Testis (tissue), 5 donors: ENCODE results near the gene STARD13. TPM values are rescaled to one million over a fixed set of nuclear protein-coding genes. Genes with fewer than 3 reads are reported as not detected.

Source experiments
- DNase-seq: peaks from one replicate; pipeline ENCODE4 v3.0.0-alpha.2; 2019
- H3K27ac ChIP-seq, 2 donors: fragments of 200-600 bp; sonication (generic); one replicate each; pipeline ENCODE4 v1.5.1; 2019
- H3K27me3 ChIP-seq: fragments of 200-600 bp; sonication (generic); one replicate; pipeline ENCODE4 v1.5.1; 2019
- H3K36me3 ChIP-seq: fragments of 200-600 bp; sonication (generic); one replicate; pipeline ENCODE4 v1.5.1; 2017; ENCODE audit warnings: low read depth; ENCODE audit errors: missing control alignments
- H3K4me1 ChIP-seq: fragments of 200-600 bp; sonication (generic); one replicate; pipeline ENCODE4 v1.5.1; 2019
- H3K4me3 ChIP-seq, 2 donors: fragments of 200-600 bp; sonication (generic); one replicate each; pipeline ENCODE4 v1.5.1; 2017 to 2019
- H3K9me3 ChIP-seq: fragments of 200-600 bp; sonication (generic); one replicate; pipeline ENCODE4 v1.5.1; 2017
- POLR2A ChIP-seq: fragments of 450-650 bp; IDR thresholded peaks from one replicate; pipeline ENCODE4 v1.6.1; 2017; ENCODE audit warnings: antibody characterized with exemption, mild to moderate bottlenecking, moderate library complexity
- WGBS, 2 donors: methylation state at CpG; one replicate each; pipeline ENCODE4 v1.1.5; 2018; 5-methylcytosine and 5-hydroxymethylcytosine counted together
- intact Hi-C: fragments of 100-400 bp; cut with DNase I; formaldehyde crosslinking; loops from one replicate; pipeline ENCODE4 v1.15.1; 2023; ENCODE audit warnings: low total_unique reads
- long read RNA-seq, 2 donors: transcript quantifications; one replicate each; lab custom pipeline, GENCODE V29; 2026
- polyA plus RNA-seq: library from polyadenylated mRNA; stranded (reverse); fragments of 350-450 nt; fragmentation: Illumina TruSeq; extraction: RNeasy Lipid Tissue Mini Kit (QIAGEN cat#74804); gene quantifications from one replicate; pipeline ENCODE4 v1.2.3, GENCODE V29; 2014; ENCODE audit warnings: low read depth, low replicate concordance; ENCODE audit not compliant: insufficient read depth
- total RNA-seq, 2 donors: library from RNA; depleted of rRNA; stranded (reverse); fragments of >200 nt; gene quantifications; one replicate each; pipeline ENCODE4 v1.2.3, GENCODE V29; 2016
- TF ChIP-seq, protein P1 (sequence below), 3 experiments: fragments of 450-650 bp in 2 of 3; fragments of 200-600 bp in 1 of 3; sonication (generic) in 1 of 3; IDR thresholded peaks; one replicate each; pipeline ENCODE4 v1.5.1; 2016 to 2019; ENCODE audit warnings: antibody characterized with exemption in 3 of 3, mild to moderate bottlenecking in 2 of 3, moderate library complexity in 1 of 3

STARD13 gene, protein sequence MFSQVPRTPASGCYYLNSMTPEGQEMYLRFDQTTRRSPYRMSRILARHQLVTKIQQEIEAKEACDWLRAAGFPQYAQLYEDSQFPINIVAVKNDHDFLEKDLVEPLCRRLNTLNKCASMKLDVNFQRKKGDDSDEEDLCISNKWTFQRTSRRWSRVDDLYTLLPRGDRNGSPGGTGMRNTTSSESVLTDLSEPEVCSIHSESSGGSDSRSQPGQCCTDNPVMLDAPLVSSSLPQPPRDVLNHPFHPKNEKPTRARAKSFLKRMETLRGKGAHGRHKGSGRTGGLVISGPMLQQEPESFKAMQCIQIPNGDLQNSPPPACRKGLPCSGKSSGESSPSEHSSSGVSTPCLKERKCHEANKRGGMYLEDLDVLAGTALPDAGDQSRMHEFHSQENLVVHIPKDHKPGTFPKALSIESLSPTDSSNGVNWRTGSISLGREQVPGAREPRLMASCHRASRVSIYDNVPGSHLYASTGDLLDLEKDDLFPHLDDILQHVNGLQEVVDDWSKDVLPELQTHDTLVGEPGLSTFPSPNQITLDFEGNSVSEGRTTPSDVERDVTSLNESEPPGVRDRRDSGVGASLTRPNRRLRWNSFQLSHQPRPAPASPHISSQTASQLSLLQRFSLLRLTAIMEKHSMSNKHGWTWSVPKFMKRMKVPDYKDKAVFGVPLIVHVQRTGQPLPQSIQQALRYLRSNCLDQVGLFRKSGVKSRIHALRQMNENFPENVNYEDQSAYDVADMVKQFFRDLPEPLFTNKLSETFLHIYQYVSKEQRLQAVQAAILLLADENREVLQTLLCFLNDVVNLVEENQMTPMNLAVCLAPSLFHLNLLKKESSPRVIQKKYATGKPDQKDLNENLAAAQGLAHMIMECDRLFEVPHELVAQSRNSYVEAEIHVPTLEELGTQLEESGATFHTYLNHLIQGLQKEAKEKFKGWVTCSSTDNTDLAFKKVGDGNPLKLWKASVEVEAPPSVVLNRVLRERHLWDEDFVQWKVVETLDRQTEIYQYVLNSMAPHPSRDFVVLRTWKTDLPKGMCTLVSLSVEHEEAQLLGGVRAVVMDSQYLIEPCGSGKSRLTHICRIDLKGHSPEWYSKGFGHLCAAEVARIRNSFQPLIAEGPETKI
- total RNA-seq, result 10 to 100 TPM; 24.4 to 33.7 TPM
- polyA plus RNA-seq, result 7.2 TPM
- long read RNA-seq, donor 1, full-length matches to known transcripts, result 1 of 1 reads
- long read RNA-seq, donor 1, partial matches to known transcripts, result 0 of 1 reads
- long read RNA-seq, donor 1, other reads (novel, unspliced or antisense), result 0 of 1 reads
- long read RNA-seq, donor 2, result 0 reads

DNA sequence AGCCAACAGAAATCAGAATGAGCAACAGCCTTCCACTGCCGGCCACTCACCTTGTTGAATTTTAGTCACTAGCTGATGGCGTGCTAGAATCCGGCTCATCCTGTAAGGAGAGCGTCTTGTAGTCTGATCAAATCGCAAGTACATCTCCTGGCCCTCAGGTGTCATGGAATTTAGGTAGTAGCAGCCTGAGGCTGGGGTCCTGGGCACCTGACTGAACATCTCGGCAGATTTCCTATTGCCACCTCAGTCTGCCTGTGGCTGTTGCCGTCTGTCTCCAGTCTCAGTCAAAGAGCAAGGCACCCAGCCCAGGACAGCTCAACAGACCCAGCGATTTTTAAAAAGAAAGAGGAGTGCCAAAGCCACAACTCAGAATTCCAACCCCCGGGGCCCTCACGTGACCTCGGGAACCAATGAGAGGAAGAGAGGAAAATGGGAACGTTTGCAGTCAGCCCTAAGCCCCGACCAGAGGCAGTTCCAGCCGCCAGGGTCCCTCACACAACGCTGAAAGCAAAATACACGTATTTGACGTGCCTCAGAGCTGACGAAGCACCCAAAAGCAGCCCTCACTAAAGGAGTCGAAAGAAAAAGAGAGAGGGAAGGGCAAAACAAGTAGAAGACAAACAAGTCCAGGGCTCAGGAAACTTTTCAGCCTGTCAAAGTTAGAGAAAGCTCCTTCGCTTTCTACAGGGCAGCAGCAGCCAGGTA, at the start of gene STARD13:
TSS of gene STARD13 (minus strand) at position 336 of the 705 bp plus-strand sequence. CDS start at position 219, 117 bp downstream.
- peak; percentile 95 for DNase-seq
- no peaks in the 10 kb centered on the region for H3K27me3 ChIP-seq
- TF ChIP-seq POLR2A, result peak; percentile 75
- TF ChIP-seq, protein P1, sequence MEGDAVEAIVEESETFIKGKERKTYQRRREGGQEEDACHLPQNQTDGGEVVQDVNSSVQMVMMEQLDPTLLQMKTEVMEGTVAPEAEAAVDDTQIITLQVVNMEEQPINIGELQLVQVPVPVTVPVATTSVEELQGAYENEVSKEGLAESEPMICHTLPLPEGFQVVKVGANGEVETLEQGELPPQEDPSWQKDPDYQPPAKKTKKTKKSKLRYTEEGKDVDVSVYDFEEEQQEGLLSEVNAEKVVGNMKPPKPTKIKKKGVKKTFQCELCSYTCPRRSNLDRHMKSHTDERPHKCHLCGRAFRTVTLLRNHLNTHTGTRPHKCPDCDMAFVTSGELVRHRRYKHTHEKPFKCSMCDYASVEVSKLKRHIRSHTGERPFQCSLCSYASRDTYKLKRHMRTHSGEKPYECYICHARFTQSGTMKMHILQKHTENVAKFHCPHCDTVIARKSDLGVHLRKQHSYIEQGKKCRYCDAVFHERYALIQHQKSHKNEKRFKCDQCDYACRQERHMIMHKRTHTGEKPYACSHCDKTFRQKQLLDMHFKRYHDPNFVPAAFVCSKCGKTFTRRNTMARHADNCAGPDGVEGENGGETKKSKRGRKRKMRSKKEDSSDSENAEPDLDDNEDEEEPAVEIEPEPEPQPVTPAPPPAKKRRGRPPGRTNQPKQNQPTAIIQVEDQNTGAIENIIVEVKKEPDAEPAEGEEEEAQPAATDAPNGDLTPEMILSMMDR (IDR thresholded peaks at IDR 0.05), result peak in 2 of 3 experiments; percentile 43 to 48
- H3K4me1 ChIP-seq, result peaks cover 13% of the 10 kb centered on the region
- no peaks in the 10 kb centered on the region for H3K9me3 ChIP-seq
- peak within 1 kb of the TSS; percentile 89 to 93 for H3K27ac ChIP-seq
- H3K4me3 ChIP-seq, result peak within 1 kb of the TSS; percentile 67 to 71
- no peaks in the 10 kb centered on the region for H3K36me3 ChIP-seq
- 1% methylated on average over 16 to 20 of the region's 20 CpGs for WGBS, 2 donors
- intact Hi-C loops, result no loop called here

DNA sequence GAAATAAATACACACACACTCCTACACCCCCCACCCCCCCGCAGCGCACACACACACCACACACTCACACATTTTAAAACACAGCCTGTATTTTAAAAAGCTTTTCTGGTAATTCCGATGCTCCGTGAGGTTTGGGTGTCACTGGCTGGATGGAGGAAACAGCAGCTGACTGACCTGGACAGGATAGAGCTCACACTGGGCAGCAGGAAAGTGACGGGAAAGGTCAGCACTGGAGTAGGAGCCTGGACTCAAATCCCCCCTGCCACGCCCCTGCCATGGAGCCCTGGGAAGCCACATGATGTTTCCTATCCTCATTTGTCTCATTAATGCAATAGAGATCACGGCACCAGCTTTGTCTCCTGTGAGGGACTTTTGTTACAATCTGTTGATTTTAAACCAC, 49.3 kb upstream of the STARD13 start:
- DNase-seq, result no peak
- Histone ChIP-seq H3K27me3 (no peaks in the 10 kb centered on the region), H3K9me3 (no peaks in the 10 kb centered on the region), H3K27ac (no peak overlapping the region), H3K4me1 (no peaks in the 10 kb centered on the region), H3K4me3 (no peak overlapping the region), H3K36me3 (no peaks in the 10 kb centered on the region)
- no peak for TF ChIP-seq POLR2A
- TF ChIP-seq, protein P1 (IDR thresholded peaks at IDR 0.05), result no peak
- 92 to 95% methylated on average over 7 of the region's 7 CpGs for WGBS, 2 donors
- intact Hi-C loops, result no loop called here

DNA sequence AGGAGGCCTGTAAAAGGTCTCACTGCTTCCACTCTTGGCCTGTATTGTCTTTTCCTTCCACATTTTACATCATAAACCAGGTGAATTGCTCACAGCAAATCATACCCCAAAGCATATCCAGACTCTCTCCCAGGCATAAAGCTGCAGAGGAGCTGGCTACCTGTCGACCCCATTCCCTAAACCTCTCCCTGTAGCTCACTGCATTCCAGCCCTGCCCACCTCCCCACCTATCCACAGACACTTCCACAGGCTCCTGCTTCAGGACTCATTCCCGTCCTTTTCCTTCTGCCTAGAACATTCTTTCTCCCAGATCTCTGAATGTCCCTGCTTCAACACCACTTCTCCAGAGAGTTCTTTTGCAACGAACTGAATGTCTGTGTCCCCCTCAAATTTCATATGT, 46.4 kb upstream of the STARD13 start:
- DNase-seq, result no peak
- Histone ChIP-seq H3K27ac (no peak overlapping the region), H3K9me3 (no peaks in the 10 kb centered on the region), H3K36me3 (no peaks in the 10 kb centered on the region), H3K4me1 (no peaks in the 10 kb centered on the region), H3K4me3 (no peak overlapping the region), H3K27me3 (no peaks in the 10 kb centered on the region)
- intact Hi-C loops, result no loop called here
- WGBS, 2 donors, result 84 to 91% methylated on average over 3 of the region's 3 CpGs
- no peak for TF ChIP-seq POLR2A
- TF ChIP-seq, protein P1 (IDR thresholded peaks at IDR 0.05), result no peak

DNA sequence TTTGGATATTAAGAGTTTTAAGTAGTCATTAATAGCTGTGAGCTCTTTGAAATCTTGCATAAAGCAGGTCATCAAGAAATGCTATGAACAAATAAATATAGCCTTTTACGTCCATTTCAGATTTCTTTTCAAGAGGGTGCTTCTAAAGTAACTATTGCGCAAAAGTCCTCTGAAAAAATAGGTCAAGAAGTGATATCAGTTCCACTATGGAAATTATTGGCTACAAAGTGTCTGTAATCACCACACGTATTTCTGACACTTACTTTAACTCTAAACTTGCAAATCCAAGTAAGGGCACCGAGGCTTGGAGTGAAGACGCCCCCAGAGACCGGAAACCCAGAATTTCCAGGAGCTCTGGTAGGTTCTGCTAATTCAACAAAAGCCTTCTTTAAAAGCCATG, 44.9 kb upstream of the STARD13 start:
- Histone ChIP-seq H3K27me3 (no peaks in the 10 kb centered on the region), H3K4me3 (no peak overlapping the region), H3K27ac (peak overlapping the region in 1 of 2 donors; percentile 48), H3K9me3 (no peaks in the 10 kb centered on the region), H3K4me1 (no peaks in the 10 kb centered on the region), H3K36me3 (no peaks in the 10 kb centered on the region)
- intact Hi-C loops, result no loop called here
- DNase-seq, result no peak
- 70 to 78% methylated on average over 6 of the region's 6 CpGs for WGBS, 2 donors
- TF ChIP-seq, protein P1 (IDR thresholded peaks at IDR 0.05), result no peak
- no peak for TF ChIP-seq POLR2A
